ENCODE results near the gene WNK1.
"Not testable (repeated sequence)": the region's sequence is repeated elsewhere in the genome, so short reads cannot be mapped to it uniquely, and the experiment has no call there.

WNK1 gene

GRCh38 chr12:749751-750270 lies 2.6 kb upstream of the WNK1 start:
- DNase-seq (ENCODE audit: low spot score): no peak

GRCh38 chr12:750366-751191 lies 1.8 kb upstream of the WNK1 start:
- DNase-seq (ENCODE audit: low spot score): no peak

- peak; percentile 99 for DNase-seq (ENCODE audit: low spot score)
These were observed 984 bp upstream of the WNK1 start for GRCh38 chr12:751192-751998.

- peak; percentile 56 for DNase-seq (ENCODE audit: low spot score)
These were observed 574 bp downstream of the WNK1 start for GRCh38 chr12:752695-753610.

GRCh38 chr12:753611-754472 lies 1.5 kb downstream of the WNK1 start:
- peak; percentile 37 for DNase-seq (ENCODE audit: low spot score)

GRCh38 chr12:754473-754820 lies 2.1 kb downstream of the WNK1 start:
- DNase-seq (ENCODE audit: low spot score): no peak

- DNase-seq (ENCODE audit: low spot score): peak; percentile 52
These were observed 2.6 kb downstream of the WNK1 start for GRCh38 chr12:754851-755562.

- no peak for DNase-seq (ENCODE audit: low spot score)
These were observed 7.2 kb downstream of the WNK1 start for GRCh38 chr12:759628-760027.

- DNase-seq (ENCODE audit: low spot score): no peak
These were observed 8.9 kb downstream of the WNK1 start for GRCh38 chr12:761256-761655.

GRCh38 chr12:765840-766239 lies 13.5 kb downstream of the WNK1 start:
- DNase-seq (ENCODE audit: low spot score): no peak

GRCh38 chr12:768434-768833 lies 16.1 kb downstream of the WNK1 start:
- no peak for DNase-seq (ENCODE audit: low spot score)

GRCh38 chr12:770479-770878 lies 18.1 kb downstream of the WNK1 start:
- DNase-seq (ENCODE audit: low spot score): no peak

- DNase-seq (ENCODE audit: low spot score): no peak
These were observed 19.8 kb downstream of the WNK1 start for GRCh38 chr12:772056-772697.

GRCh38 chr12:774051-774614 lies 21.8 kb downstream of the WNK1 start:
- DNase-seq (ENCODE audit: low spot score): no peak

GRCh38 chr12:775973-776771 lies 23.8 kb downstream of the WNK1 start:
- not testable (repeated sequence) for DNase-seq (ENCODE audit: low spot score)

- DNase-seq (ENCODE audit: low spot score): not testable (repeated sequence)
These were observed 24.5 kb downstream of the WNK1 start for GRCh38 chr12:776772-777373.

GRCh38 chr12:777550-778047 lies 25.2 kb downstream of the WNK1 start:
- DNase-seq (ENCODE audit: low spot score): no peak

GRCh38 chr12:778615-779014 lies 26.2 kb downstream of the WNK1 start:
- DNase-seq (ENCODE audit: low spot score): no peak

Data from LoVo (cell line).